ENCODE data around the gene NOL4.
"Not testable (repeated sequence)": the region's sequence is repeated elsewhere in the genome, so short reads cannot be mapped to it uniquely, and the experiment has no call there.

Gene NOL4

GRCh38 chr18:34224423-34225217, at the start of gene NOL4:
Gene NOL4, minus strand, starts transcription at chr18:34224913. Its CDS starts 1,660 bp downstream, at chr18:34223253.
- H3K4me3 ChIP-seq (ENCODE audit: low read depth, low read length): no peak within 1 kb of the TSS
- TF ChIP-seq, protein P1, sequence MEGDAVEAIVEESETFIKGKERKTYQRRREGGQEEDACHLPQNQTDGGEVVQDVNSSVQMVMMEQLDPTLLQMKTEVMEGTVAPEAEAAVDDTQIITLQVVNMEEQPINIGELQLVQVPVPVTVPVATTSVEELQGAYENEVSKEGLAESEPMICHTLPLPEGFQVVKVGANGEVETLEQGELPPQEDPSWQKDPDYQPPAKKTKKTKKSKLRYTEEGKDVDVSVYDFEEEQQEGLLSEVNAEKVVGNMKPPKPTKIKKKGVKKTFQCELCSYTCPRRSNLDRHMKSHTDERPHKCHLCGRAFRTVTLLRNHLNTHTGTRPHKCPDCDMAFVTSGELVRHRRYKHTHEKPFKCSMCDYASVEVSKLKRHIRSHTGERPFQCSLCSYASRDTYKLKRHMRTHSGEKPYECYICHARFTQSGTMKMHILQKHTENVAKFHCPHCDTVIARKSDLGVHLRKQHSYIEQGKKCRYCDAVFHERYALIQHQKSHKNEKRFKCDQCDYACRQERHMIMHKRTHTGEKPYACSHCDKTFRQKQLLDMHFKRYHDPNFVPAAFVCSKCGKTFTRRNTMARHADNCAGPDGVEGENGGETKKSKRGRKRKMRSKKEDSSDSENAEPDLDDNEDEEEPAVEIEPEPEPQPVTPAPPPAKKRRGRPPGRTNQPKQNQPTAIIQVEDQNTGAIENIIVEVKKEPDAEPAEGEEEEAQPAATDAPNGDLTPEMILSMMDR (IDR thresholded peaks at IDR 0.05; ENCODE audit: borderline replicate concordance, insufficient read depth, low read depth, low read length): 0 out of 2 replicates have a peak, but pooled peaks have one; percentile 49

DNA sequence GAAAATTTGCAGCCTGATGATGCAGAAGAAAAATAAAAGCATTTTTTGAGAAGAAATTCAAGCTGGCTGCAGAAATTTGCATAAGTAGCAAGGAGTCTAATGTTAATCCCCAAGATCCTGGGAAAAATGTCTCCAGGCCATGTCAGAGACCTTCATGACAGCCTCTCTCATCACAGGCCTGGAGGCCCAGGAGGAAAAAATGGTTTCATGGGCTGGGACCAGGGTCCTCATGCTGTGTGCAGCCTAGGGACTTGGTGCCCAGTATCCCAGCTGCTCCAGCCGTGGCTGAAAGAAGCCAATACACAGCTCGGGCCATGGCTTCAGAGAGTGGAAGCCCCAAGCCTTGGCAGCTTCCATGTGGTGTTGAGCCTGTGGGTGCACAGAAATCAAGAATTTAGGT, 41.3 kb upstream of the NOL4 start:
- not testable (repeated sequence) for H3K4me3 ChIP-seq (ENCODE audit: low read depth, low read length)

- H3K4me3 ChIP-seq (ENCODE audit: low read depth, low read length): no peak overlapping the region
- TF ChIP-seq, protein P1 (IDR thresholded peaks at IDR 0.05; ENCODE audit: borderline replicate concordance, insufficient read depth, low read depth, low read length): no peak
These were observed 37.4 kb upstream of the NOL4 start for GRCh38 chr18:34261865-34262780.

GRCh38 chr18:34258176-34258575, 33.5 kb upstream of the NOL4 start:
- TF ChIP-seq, protein P1 (IDR thresholded peaks at IDR 0.05; ENCODE audit: borderline replicate concordance, insufficient read depth, low read depth, low read length): no peak

GRCh38 chr18:34251919-34252318, 27.2 kb upstream of the NOL4 start:
- no peak overlapping the region for H3K4me3 ChIP-seq (ENCODE audit: low read depth, low read length)
- TF ChIP-seq, protein P1 (IDR thresholded peaks at IDR 0.05; ENCODE audit: borderline replicate concordance, insufficient read depth, low read depth, low read length): no peak

More at GRCh38 chr18:34258176-34258575, 33.5 kb upstream of the NOL4 start:
- no peak overlapping the region for H3K4me3 ChIP-seq (ENCODE audit: low read depth, low read length)

DNA sequence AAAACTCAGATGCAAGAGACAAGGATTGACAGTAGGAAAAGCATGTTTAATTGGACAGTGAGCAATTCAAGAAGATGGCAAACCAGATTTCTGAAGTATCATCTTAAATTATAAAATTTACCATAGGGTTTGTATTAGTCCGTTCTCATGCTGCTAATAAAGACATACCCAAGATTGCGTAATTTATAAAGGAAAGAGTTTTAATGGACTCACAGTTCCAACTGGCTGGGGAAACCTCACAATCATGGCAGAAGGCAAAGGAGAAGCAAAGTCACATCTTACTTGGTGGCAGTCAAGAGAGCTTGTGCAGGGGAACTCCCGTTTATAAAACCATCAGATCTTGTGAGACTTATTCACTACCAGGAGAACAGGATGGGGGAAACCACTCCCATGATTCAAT, 24.0 kb upstream of the NOL4 start:
- H3K4me3 ChIP-seq (ENCODE audit: low read depth, low read length): no peak overlapping the region
- TF ChIP-seq, protein P1 (IDR thresholded peaks at IDR 0.05; ENCODE audit: borderline replicate concordance, insufficient read depth, low read depth, low read length): no peak

- H3K4me3 ChIP-seq (ENCODE audit: low read depth, low read length): no peak overlapping the region
- TF ChIP-seq, protein P1 (IDR thresholded peaks at IDR 0.05; ENCODE audit: borderline replicate concordance, insufficient read depth, low read depth, low read length): no peak
These were observed 18.0 kb upstream of the NOL4 start for GRCh38 chr18:34242739-34243138.

- H3K4me3 ChIP-seq (ENCODE audit: low read depth, low read length): not testable (repeated sequence)
These were observed 9.2 kb upstream of the NOL4 start for GRCh38 chr18:34233781-34234388.
